Activated CD4-positive, CD25-positive, alpha-beta regulatory T cell treated with anti-CD3 and anti-CD28 coated beads, Interleukin-2, amount 50 U/mL, for 16 hours (primary cell): ENCODE measurements around the gene WNK1.
"Not testable (repeated sequence)": the region's sequence is repeated elsewhere in the genome, so short reads cannot be mapped to it uniquely, and the experiment has no call there.

ENCODE experiments used
- DNase-seq: peaks from one replicate; pipeline ENCODE4 v3.0.0-alpha.2; 2020; ENCODE audit warnings: low read depth, low spot score

WNK1 gene

GRCh38 chr12:749751-750270 is 2.6 kb upstream of the WNK1 start:
- no peak for DNase-seq

DNA sequence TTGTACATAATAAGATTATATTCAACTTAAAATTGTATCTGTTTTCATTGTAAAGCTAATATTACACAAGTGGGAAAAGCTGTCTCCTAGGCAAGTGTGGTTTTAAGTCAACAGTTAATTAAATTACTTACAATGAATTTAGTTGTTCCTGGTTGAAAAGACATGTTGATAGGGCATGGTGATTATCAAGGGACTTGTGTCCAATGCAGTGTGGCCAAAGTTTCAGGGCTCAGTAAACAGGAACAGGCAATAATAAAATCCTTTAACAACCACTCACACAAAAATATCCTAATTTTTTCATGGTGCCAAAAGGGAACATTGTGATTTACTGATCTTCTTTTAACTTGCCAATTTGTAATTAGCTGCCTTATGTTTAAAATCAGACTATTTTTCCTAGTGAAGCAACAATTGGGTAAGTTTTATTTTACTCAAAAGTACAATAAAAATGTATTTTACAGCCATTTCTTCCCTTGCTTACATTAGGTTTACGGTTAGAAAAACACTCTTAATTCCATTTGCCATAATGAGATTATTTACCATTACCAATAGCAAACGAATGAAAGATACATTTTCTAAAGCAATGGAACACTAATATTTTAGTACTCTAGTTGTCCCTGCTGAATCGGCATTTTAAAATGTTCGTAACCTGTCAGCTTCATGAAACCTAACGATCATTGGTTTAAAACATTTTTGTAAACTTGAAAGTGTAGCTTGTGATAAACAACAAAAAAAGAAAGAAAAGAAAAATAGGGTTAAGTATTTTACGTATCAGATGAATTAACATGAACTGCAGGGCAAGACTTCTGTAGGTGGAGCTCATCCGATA is 1.8 kb upstream of the WNK1 start:
- DNase-seq: no peak

DNA sequence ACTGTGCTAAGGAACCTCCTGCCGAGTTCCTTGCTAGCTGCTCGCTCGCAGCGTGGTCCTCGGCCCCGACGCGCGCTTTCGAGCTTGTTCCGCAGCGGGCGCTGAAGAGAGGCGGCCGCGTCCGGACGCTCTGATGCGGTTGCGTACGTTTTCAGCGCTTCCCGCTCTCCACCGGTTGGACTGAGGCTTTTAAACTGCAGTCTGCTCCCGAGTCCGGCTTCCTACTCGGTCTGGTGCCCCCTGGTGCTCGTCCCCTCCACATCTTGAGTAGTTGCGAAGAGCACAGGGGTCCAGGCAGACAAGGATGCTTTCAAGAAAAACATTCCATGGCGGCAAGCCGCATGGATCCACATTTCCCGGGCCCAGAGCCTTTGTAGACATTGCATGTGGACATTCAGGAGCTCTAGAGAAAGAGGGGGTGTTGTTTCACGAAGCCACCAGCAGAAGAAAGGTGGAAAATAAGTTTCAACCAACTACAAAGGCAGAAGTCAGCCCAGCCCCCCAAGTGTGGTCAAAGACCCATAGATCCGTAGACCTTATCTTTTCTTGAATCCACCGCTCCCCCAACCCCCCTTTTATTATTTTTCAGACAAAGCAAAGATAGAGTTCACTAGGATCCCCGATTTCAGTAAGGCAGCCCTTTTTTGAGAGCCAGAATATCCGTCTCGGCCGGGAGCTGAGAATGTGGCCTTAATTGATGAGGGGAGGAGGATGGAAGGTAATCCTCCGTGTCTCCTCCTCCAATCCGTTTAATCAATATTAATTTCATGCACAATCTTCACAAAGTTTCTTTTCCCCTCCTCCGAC is 984 bp upstream of the WNK1 start:
- peak; percentile 65 for DNase-seq

GRCh38 chr12:752695-753610 is 574 bp downstream of the WNK1 start:
- no peak for DNase-seq

DNA sequence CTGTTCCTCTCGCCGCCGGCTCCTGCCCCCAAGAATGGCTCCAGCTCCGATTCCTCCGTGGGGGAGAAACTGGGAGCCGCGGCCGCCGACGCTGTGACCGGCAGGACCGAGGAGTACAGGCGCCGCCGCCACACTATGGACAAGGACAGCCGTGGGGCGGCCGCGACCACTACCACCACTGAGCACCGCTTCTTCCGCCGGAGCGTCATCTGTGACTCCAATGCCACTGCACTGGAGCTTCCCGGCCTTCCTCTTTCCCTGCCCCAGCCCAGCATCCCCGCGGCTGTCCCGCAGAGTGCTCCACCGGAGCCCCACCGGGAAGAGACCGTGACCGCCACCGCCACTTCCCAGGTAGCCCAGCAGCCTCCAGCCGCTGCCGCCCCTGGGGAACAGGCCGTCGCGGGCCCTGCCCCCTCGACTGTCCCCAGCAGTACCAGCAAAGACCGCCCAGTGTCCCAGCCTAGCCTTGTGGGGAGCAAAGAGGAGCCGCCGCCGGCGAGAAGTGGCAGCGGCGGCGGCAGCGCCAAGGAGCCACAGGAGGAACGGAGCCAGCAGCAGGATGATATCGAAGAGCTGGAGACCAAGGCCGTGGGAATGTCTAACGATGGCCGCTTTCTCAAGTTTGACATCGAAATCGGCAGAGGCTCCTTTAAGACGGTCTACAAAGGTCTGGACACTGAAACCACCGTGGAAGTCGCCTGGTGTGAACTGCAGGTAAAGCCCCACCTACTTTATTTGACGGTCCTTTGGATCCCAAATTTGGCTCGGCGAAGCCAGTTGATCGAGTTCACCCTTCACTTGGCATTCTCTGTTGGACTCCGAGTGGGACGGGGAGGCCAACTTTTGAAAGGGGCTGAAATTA is 1.5 kb downstream of the WNK1 start:
- DNase-seq: no peak

GRCh38 chr12:754473-754820 is 2.1 kb downstream of the WNK1 start:
- DNase-seq: no peak

- no peak for DNase-seq
Measured at GRCh38 chr12:754851-755562, 2.6 kb downstream of the WNK1 start.

- DNase-seq: no peak
Measured at GRCh38 chr12:759628-760027, 7.2 kb downstream of the WNK1 start.

DNA sequence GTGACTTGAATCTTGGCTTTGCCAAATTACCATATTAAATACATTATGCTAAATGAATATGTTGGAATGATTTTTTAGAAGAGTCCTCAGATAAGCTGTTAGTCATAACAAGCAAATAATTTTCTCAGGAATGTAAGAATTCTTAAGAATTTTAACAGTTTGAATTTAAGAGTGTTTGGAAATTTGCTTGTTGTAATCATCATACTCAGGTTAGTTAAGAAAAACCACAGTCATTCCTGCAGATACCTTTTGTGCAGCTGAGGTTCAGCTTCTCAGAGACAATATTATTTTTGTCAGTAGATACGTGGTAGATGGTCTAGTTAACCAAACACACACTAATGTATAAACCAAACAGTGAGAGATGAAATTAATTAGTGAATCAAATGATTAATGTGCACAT is 8.9 kb downstream of the WNK1 start:
- no peak for DNase-seq

DNA sequence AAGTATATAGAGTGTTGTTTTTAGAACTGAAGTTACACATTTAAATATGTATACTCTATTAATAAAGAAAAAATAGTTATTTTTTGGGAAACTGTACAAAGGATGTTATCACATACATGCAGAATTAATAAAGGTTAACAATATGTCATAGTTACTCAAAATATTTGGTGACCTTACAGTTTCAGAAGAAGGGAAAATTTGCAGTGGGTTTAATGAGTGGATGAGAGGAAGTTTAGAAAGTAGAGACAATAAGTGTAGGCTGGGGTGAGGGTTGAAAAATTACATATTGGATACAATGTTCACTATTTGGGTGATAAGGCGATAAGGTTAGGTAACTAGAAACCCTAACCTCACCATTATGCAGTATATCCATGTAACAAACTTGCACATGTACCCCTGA is 13.5 kb downstream of the WNK1 start:
- DNase-seq: no peak

DNA sequence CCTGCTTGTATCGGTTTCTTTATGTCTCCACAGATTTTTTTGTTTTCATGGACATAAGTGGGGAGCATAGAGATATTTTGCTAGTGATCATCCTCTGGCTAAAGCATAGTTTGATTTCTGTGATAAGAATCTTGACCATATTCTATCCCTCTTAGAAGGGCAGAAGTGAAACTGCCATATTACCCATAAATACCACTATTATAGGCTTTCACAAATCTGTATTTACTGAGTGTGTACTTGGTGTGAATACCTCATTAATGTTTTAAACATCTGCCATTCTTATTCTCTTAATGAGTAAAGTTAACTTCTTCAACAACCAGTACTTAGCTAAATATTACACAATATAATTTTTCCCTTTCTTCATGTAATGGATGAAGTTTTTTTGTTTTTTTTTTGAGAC is 16.1 kb downstream of the WNK1 start:
- no peak for DNase-seq

- no peak for DNase-seq
Measured at GRCh38 chr12:770479-770878, 18.1 kb downstream of the WNK1 start.

DNA sequence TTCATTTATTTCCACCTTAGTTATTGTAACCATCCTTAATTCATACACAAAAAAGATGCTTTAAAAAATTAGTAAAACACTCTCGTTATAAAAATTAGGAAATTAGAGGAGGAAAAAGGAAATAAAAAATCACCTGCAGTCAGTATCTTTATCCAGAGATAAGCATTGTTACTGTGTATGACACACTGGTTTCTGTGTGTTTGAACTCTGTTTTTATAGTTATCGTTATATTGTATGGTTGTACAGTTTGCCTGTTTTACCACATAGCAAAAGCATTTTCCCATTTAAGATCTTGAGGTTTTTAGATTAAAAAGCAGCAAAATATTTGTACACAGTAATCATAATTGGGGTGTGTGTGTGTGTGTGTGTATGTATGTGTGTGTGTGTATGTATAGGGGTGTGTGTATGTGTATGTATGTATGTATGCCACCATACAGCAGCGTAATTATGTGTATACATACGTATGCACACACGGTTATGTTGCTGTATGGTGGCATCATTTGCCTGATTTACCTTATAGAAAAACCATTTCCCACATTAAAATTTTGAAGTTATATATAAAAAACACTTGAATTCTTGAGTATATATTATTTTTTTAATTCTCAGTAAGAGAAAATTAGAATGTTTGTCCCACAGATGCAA is 19.8 kb downstream of the WNK1 start:
- no peak for DNase-seq

- no peak for DNase-seq
Measured at GRCh38 chr12:774051-774614, 21.8 kb downstream of the WNK1 start.

DNA sequence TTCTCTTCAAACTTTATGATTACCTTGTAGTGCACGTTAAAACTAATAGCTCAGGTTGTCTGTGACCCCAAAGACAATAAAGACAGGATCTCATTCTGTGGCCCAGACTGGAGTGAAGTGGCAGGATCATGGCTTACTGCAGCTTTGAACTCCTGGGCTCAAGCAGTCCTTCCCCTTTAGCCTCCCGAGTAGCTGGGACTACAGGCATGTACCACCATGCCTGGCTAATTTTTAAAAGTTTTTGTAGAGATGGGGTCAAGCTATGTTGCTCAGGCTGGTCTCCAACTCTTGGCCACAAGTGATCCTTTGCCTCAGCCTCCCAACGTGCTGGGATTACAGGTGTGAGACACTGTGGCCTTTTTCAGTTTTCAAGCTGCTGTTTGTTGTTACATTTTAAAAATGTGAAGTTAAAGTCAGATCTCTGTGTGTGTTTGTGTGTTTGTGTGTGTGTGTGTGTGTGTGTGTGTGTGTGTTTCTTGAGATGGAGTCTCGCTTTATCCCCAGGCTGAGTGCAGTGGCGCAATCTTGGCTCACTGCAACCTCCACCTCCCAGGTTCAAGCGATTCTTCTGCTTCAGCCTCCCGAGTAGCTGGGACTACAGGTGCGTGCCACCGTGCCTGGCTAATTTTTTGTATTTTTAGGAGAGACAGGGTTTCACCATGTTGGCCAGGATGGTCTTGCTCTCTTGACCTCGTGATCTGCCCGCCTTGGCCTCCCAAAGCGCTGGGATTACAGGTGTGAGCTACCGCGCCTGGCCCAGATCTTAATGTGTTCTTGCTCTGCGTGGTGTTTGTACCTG is 23.8 kb downstream of the WNK1 start:
- DNase-seq: not testable (repeated sequence)

DNA sequence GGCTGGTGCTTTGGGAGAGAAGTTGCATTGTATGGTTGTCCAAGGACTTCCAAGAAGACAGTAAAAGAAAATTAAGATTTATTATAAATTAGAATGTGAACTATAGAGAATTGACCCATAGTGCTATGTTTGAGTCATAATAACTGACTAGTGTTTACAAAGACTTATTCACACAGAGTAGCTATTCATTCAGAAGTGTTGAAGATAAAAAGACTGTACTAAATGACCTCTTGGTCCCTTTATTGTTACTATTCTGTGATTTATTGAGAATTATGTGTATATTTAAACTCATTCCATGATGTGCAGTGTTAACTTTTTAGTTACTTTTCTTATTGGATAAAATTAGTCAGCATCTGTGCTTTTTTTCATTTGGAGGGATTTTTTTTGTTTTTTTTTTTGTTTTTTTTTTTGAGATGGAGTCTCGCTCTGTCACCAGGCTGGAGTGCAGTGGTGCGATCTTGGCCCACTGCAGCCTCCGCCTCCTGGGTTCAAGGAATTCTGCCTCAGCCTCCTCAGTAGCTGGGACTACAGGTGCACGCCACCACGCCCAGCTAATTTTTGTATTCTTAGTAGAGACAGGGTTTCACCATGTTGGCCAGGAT is 24.5 kb downstream of the WNK1 start:
- DNase-seq: not testable (repeated sequence)

DNA sequence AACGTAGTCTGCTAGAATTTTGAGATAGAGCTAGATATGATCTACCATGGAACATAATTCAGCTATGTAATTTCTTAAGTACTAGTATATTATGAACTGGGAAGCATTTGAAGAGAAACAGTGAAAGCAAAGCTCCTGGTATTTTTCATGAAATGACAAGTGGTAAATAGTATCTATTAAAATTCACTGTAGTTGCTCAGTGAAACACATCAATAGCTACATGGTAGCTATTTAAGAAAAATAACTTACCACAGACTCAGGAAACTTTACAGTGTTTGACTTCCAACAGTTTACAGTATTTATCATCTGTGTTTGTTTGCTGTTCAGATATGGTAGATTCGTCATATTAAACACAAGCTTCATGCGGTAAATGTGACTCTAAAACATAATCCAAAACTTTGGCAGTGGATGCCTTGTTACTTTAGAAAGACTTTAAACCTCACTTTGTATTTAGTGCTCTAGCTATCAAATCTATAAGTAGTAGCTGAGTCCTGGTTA is 25.2 kb downstream of the WNK1 start:
- no peak for DNase-seq

DNA sequence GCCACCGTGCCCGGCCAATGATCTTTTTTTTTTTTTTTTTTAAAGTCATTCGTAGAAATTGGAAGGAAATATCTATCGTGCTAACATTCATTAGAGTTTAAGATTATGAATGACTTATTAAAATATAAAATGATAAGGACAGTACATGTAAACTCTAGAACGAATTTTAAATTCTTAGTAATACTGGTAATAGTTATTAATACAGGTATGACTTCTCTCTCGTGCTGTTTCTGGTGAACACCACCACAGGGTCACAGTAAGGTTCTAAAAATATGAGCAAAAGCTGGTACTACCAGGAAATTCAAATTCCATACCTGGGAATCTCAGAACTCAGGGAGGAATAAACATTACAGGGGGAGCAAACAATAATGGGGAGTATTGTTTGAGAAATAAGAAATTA is 26.2 kb downstream of the WNK1 start:
- no peak for DNase-seq
